MG63 (cell line): ENCODE measurements around the gene HAUS3. TPM values are rescaled to one million over a fixed set of nuclear protein-coding genes. Genes with fewer than 3 reads are reported as not detected.
"Not testable (repeated sequence)": the region's sequence is repeated elsewhere in the genome, so short reads cannot be mapped to it uniquely, and the experiment has no call there.

Experiments
- DNase-seq: peaks from one replicate; pipeline ENCODE4 v3.0.0-alpha.2; 2020
- H3K27me3 ChIP-seq: fragments of 250-450 bp; sonication (Bioruptor Pico); 2 replicates; pipeline ENCODE4 v1.5.1; 2020; ENCODE audit warnings: mild to moderate bottlenecking, moderate library complexity
- H3K36me3 ChIP-seq: fragments of 250-450 bp; sonication (Bioruptor Pico); 2 replicates; pipeline ENCODE4 v1.5.1; 2020; ENCODE audit warnings: mild to moderate bottlenecking, moderate library complexity
- H3K4me3 ChIP-seq: fragments of 250-450 bp; sonication (Bioruptor Pico); 2 replicates; pipeline ENCODE4 v1.5.1; 2020; ENCODE audit warnings: mild to moderate bottlenecking, moderate library complexity
- H3K9me3 ChIP-seq: fragments of 250-450 bp; sonication (Bioruptor Pico); 2 replicates; pipeline ENCODE4 v1.5.1; 2020; ENCODE audit warnings: mild to moderate bottlenecking, moderate library complexity
- total RNA-seq: library from RNA; depleted of rRNA; stranded (reverse); fragments of >200 nt; shearing (Covaris generic); gene quantifications from 2 replicates; pipeline ENCODE4 v1.2.3, GENCODE V29; 2014; ENCODE audit warnings: low replicate concordance

HAUS3 gene
- total RNA-seq, 1 experiment from 2014 or later = 7.7 TPM

DNA sequence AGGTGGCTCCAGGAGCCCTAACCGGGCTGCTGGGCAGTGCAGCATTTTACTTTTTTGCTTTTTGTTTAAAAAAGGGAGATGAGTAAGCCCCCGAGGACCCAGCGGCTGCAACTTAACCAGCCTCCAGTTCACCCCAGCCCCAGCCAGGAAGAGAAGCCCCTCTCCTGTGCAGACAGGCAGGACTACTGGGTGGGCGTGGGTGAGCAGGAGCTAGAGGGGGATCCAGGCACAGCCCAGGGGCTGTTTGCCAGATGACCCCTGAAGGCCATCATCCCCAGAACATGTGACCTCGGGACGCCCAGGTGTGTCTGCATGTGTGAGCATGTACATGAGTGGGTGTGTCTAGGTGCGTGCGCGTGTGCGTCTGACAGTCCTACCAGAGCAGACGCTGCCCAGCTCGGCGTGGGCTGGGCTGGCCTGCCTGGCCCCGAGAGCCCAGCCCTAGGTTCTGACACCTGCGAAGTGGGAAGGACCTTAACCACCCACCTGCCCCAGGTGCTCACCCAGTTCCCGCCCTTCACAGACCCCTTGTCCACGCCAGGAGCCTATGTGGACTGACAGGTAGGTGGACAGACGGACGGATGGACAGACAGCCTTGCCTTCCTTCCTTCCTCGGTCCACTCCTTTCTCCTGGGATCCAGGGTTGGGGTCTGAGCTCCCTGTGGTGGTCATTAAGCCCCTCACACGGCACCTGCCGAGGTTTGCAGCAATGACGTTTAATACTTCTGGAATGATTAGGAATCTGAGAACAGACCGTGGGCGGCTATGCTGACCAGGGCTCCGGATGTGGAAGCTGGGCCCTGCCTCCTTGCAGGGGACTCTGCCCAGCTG, 7.8 kb upstream of the HAUS3 start:
- Histone ChIP-seq H3K9me3 (no peaks in the 10 kb centered on the region), H3K4me3 (no peak overlapping the region), H3K27me3 (no peaks in the 10 kb centered on the region), H3K36me3 (no peaks in the 10 kb centered on the region)
- DNase-seq = no peak

DNA sequence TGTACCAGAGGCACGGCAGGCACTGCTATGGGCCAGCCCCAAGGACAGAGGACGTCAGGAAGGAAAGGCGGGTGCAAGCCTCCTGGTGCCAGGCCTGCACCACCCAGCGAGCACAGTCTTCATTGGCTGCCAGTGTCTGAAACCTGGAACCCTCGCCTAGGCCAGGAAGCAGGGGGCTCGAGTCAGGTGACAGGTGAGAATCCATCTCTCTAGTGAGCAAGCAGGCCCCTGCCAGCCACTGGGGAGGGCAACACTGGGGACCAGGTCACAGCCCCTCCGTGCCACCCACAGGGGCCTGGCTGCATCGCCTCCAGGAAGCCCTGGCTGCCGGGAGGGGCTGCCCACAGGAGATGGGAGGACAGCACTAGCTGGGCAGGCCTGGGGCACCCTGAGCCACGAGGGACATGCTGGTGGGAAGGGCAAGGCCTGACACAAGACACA, 6.9 kb upstream of the HAUS3 start:
- Histone ChIP-seq H3K36me3 (no peaks in the 10 kb centered on the region), H3K27me3 (no peaks in the 10 kb centered on the region), H3K4me3 (no peak overlapping the region), H3K9me3 (no peaks in the 10 kb centered on the region)
- DNase-seq = no peak

DNA sequence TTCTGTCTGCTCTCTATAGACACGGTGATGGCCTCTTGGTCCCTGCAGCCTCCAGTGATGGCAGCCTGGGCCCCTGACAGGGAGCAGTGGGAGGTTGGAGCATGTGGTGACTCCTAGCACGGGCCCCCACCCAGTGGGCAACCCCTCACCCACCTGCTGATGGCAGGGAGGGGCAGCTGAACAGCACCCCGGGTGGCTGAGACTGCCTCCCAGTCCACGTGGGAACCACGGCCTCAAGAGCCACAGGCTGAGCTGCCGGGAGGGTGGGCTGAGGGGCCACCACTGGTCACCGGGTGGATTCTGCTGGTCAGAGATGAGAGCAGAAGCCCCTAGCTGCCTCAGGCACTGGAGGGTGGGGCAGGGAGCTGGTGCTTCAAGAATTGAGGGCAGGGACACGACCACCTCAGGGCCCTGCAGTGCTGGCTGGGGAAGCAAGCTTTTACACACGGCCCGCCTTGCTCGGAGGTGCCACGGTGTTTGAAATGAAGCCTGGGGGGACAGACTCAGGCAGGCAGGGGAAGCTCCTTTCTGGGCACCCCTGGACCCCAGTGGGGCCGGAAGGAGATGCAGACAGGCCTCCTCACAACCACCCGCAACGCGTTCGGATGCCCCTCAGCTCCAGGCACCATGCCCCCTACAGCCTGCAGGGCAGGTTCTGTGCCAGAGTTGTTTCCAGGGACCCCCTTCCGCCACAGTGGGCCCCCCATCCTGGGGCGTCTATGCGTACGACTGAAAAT, 6.3 kb upstream of the HAUS3 start:
- Histone ChIP-seq H3K27me3 (no peaks in the 10 kb centered on the region), H3K9me3 (no peaks in the 10 kb centered on the region), H3K4me3 (no peak overlapping the region), H3K36me3 (no peaks in the 10 kb centered on the region)
- DNase-seq = no peak

DNA sequence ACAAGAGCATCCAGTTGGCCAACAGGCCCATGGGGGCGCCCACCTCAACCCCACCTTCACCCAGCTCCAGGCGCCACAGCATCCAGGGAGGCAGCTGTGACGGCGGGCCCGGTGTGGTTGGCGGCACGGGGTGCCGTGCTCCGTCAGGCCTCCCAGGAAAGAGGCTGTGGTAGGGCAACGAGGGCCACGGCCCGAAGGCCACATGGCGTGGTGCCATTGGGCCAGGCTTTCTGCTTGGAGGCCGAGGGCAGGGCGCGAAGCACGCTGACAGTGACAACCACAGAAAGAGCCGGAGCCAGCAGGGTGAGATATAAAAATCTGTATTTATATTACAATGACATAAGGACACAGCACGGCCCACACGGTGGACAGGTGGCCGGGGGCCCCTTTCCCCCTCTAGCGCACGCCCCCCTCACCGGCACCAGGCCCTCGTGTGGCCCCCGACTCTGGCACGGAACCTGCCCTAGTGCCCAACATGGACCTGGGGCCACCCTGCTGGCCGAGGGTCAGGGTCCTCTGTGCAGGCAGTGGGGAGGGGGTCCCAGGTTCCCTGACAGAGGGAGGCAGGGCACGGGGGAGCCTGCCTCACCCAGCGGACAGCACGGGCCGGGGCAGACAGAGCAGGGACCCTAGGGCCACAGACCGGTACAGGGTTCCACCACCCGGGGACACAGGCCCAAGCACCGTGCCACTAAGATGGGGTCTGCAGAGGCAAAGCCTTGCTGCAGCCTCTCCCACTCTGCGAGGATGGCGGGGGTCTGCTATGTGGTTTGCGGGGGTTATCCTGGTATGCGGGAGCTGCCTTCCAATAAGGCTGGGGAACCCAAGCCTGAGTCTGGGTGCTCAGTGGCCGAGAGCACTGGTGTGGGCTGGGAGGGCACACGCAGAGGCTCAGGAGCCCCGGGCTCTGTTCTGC, 5.5 kb upstream of the HAUS3 start:
- Histone ChIP-seq H3K27me3 (no peaks in the 10 kb centered on the region), H3K36me3 (no peaks in the 10 kb centered on the region), H3K4me3 (no peak overlapping the region), H3K9me3 (no peaks in the 10 kb centered on the region)
- DNase-seq = no peak

DNA sequence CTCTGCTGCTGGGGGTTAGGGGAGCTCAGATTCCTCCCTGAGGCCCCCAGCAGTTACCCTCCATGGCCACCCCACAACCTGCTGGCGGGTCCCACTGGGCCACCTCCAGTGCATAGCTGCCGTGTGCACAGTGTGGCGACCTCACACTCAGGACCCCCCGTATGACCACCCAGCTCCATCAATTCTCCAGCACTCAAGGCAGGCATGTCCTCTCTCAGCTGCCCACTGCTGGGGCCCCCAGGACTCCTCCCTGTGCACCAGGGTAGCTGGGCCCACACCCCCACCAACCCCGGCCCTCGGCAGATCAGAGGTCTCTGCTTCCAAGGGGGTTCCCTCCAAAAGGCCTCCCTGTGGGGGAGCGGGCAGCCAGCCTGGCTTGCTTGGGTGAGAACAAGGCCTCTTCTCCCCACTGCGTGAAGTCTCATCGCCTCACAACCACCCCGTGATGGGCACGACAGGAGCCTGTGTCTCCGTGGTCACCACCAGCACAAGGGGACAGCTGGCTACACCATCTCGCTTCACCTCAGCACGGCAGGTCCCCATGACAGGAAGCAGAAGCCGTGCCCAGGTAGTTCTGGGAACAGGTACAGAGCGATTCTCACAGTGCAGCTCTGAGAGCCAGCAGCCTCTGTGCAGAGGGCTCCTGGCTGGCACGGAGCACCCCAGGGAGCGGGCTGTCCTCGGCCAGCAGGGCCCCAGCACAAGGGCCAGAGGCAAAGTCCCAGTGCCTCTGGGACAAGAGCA, 4.6 kb upstream of the HAUS3 start:
- no peak overlapping the region for H3K4me3 ChIP-seq
- H3K27me3 ChIP-seq = no peaks in the 10 kb centered on the region
- H3K36me3 ChIP-seq = no peaks in the 10 kb centered on the region
- DNase-seq = no peak
- H3K9me3 ChIP-seq = no peaks in the 10 kb centered on the region

DNA sequence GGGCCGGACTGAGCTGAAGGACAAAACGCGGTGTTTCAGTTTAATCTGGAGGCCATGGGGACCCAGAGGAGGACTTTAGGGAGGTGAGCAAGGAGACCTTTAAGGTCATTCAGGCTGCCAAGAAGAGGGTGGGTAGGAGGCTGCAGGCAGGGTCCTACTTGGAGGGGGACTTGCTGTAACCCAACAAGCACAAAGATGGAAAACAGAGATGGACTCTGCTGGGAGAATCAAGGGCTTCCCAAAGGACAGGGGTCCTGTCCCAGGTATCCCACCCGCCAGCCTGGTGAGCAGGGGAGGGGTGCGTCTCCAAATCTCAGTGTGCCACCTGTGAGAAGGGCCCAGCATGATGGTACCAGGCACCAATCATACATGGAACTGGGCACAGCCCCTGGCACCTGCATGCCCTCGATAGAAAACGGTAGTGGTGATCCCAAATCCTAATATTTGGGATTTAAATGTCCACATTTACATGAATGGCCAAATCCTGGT, 3.9 kb upstream of the HAUS3 start:
- Histone ChIP-seq H3K9me3 (no peaks in the 10 kb centered on the region), H3K36me3 (no peaks in the 10 kb centered on the region)
- DNase-seq = no peak

DNA sequence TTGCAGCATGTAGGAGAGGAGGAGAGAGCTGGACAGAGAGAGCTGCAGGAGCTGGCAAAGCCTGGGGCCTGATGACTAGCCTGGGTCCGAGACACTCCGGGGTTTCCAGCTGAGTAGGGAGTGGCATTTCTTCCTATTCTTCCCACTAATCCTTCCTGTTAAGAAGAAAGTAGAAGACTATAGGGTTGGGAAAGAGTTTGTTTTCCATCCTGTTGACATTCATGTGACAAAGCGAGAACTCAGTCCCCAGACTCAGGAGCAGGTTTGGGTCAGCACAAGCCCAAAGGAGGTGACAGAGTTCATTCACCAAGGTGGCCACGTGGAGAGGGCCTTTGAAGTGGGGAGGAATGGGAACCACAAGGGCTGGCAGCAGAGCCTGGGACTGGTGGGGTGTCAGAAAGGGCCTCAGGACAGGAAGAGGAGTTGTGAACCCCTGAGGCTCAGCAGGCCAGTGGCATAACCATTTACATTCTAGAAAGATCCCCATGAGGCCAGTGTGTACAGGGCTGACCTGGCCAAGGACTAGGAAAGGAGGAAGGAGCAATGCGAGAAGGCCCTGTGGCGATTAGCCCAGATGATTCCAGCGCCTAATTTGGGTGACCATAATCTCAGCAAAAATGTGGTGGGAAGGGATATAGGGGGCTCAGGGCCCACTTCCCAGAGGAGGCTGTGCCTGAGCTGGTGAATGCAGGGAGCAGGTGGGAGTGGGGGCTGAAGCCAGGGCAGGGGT, 3.3 kb upstream of the HAUS3 start:
- H3K4me3 ChIP-seq = no peak overlapping the region
- H3K36me3 ChIP-seq = peaks cover 2% of the 10 kb centered on the region
- no peaks in the 10 kb centered on the region for H3K27me3 ChIP-seq
- DNase-seq = no peak
- no peaks in the 10 kb centered on the region for H3K9me3 ChIP-seq

More for the DNA sequence above, 3.9 kb upstream of the HAUS3 start:
- H3K27me3 ChIP-seq = no peaks in the 10 kb centered on the region
- H3K4me3 ChIP-seq = no peak overlapping the region

DNA sequence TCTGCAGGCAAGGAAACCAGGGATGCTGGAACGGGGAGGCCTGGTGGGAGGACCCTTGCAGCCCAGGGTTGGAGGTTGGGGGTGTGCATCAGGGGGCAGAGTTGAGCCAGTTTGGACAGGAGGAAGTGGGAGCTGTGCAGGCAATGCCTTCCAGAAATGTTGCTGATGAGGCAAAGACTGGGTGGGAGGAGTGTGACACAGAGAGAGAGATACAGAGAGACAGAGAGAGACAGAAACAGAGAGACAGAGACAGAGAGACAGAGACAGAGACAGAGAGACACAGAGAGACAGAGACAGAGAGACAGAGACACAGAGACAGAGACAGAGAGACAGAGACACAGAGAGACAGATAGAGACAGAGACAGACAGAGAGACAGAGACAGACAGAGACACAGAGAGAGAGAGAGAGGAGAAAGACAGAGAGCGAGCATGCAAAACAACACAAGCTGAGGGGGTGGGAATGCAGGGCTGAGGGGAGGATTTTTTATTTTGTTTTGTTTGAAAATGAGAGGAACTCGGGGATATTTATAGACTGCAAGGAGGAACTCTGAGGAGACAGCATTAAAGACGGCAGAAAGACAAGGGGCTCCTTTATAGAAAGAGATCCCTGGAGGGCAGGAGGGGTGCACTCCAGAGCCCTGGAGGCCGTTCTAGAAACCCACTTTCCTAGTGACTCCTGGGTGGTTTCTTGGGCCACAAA, 1.9 kb upstream of the HAUS3 start:
- DNase-seq = peak; percentile 38
- Histone ChIP-seq H3K27me3 (no peaks in the 10 kb centered on the region), H3K9me3 (no peaks in the 10 kb centered on the region), H3K4me3 (no peak overlapping the region), H3K36me3 (peaks cover 11% of the 10 kb centered on the region)

DNA sequence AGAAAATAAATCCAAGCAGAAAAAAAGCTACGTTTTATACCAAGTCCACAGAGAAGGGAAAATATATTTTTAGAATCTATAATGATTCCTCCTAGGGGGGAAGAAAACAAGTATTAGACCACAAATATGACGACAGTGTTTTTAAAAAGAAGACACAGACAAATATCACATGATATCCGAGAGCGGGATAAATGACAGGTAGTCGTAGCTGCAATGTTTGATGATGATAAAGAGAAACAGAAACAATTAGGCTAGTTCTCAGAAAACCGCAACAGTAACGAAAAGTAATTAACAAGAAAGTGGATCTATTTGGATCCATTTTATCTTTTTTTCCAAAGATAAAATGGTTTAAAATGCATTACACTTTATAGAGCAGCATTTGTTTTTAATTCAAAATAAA, 918 bp downstream of the HAUS3 start:
- H3K27me3 ChIP-seq = no peaks in the 10 kb centered on the region
- peaks cover 17% of the 10 kb centered on the region for H3K36me3 ChIP-seq

DNA sequence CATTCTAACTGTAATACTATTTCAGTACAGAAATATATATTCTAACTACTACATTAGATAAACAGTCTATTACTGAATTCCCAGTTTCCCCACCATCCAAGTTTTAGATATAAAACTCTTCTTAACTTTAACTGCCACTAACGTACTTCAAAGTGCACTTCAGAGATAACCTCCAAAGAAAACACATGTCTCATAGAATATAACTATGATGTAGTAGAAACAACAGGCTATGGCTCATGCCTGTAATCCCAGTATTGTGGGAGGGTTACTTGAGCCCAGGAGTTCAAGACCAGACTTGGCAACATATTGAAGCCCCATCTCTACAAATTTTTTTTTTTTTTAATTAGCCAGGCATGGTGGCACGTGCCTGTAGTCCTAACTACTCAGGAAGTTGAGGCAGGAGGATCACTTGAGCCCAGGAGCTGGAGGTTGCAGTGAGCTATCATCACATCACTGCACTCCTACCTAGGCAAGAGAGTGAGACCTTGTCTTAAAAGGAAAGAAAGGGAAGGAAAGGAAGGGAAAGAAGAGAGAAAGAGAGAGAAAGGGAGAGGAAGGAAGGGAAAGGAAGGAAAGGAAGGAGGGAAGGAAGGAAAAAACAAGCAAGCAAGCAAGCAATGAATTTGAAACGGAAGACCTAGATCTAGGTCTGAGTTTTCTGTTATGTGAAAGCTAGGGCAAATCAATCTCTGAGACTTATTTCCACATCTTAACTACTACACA, 4.8 kb downstream of the HAUS3 start:
- H3K9me3 ChIP-seq = no peaks in the 10 kb centered on the region
- H3K36me3 ChIP-seq = peaks cover 27% of the 10 kb centered on the region
- H3K4me3 ChIP-seq = no peak overlapping the region
- DNase-seq = no peak
- no peaks in the 10 kb centered on the region for H3K27me3 ChIP-seq

More for the DNA sequence above, 918 bp downstream of the HAUS3 start:
- H3K9me3 ChIP-seq = no peaks in the 10 kb centered on the region
- peak overlapping the region; percentile 86 for H3K4me3 ChIP-seq
- no peak for DNase-seq

DNA sequence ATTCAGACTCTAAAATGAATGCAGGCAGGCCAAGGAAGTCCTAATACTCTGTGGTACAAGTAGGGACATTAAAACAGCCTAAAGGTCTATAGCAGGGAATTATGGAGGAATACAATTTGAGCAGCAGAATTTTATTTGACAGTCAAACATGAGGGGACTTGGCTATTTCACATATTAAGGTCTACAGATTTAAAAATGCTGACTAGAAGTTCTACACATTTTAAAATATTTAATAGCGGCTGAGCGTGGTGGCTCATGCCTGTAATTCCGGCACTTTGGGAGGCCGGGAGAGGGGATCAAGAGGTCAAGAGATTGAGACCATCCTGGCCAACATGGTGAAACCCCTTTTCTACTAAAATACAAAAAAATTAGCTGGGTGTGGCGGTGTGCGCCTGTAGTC, 10.8 kb downstream of the HAUS3 start:
- Histone ChIP-seq H3K9me3 (no peaks in the 10 kb centered on the region), H3K36me3 (peaks cover 11% of the 10 kb centered on the region), H3K4me3 (no peak overlapping the region), H3K27me3 (no peaks in the 10 kb centered on the region)
- DNase-seq = no peak

DNA sequence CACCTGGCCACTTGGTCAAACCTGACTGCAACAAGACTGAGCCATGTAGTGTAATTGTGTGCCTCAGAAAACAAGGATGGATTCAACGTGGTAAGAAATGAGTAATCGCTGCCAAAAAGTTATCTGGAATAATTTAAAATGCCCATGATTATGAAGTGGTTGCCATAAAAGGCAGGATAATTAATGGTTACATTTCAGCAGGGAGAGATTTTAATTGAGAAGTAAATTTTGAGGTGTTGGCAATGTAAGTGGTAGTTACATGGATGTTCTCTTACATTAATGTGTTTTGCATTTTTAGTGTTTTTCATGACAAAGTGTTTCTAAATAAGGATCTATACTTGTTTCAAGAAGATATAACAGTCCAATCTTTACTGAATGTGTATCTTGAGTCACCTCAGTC, 15.7 kb downstream of the HAUS3 start:
- Histone ChIP-seq H3K36me3 (no peaks in the 10 kb centered on the region; the same call in 1 of the 2 replicates), H3K27me3 (no peaks in the 10 kb centered on the region), H3K9me3 (no peaks in the 10 kb centered on the region), H3K4me3 (no peak overlapping the region)
- no peak for DNase-seq

DNA sequence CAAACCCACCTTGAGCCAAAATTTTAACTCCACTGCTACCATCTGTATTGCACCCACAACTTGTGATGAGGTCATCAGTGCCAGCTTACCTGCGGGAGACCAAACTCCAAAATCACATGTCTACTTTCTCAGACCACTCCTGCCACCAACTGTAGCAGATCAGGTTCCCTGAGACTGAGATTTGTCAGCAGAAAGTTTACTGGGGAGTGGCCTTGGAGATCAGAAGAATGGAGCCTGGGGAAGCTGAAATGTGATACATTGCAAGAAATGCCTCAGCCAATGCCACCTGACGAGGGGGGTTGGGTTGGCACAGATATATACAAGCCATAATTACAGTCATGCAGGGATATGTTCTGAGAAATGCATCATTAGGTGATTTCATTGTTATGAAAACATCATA, 19.1 kb downstream of the HAUS3 start:
- no peaks in the 10 kb centered on the region for H3K27me3 ChIP-seq
- DNase-seq = no peak
- no peaks in the 10 kb centered on the region for H3K9me3 ChIP-seq
- H3K4me3 ChIP-seq = no peak overlapping the region
- H3K36me3 ChIP-seq = no peaks in the 10 kb centered on the region

DNA sequence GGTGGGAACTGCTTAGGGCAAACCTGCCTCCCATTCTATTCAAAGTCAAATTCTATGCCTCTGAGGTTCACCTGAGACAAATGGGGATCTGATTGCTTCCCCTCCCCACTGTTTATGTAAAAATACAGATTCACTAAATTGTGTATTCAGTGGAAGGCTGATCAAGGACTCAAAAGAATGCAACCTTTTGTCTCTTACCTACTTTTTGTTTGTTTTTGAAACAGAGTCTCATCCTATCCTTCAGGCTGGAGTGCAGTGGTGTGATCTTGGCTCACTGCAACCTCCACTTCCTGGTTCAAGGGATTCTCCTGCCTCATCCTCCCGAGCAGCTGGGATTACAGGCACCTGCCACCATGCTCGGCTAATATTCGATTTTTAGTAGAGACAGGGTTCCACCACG, 20.5 kb downstream of the HAUS3 start:
- not testable (repeated sequence) for H3K4me3 ChIP-seq, H3K27me3 ChIP-seq, H3K9me3 ChIP-seq, H3K36me3 ChIP-seq, DNase-seq
